ENCODE data around the gene SAV1. TPM values are rescaled to one million over a fixed set of nuclear protein-coding genes. Genes with fewer than 3 reads are reported as not detected.
A peak's percentile ranks its signal among the peaks of the same experiment; 100 is the strongest.
"Not testable (repeated sequence)": the region's sequence is repeated elsewhere in the genome, so short reads cannot be mapped to it uniquely, and the experiment has no call there.

SAV1 gene
- total RNA-seq, 6 experiments from 2014 or later: 23.3 to 32.6 (median 30.5) TPM

- Mint-ChIP-seq H3K4me3 (no peak overlapping the region), H3K4me1 (ENCODE audit: low read depth) (no peaks in the 10 kb centered on the region), H3K27me3 (ENCODE audit: insufficient read depth) (peaks cover 19% of the 10 kb centered on the region), H3K9me3 (no peaks in the 10 kb centered on the region; the same call in 1 of the 2 replicates), H3K36me3 (ENCODE audit: low read depth) (peaks cover 12% of the 10 kb centered on the region; the same call in 1 of the 2 replicates), H3K27ac (no peak overlapping the region)
- DNase-seq: no peak
- TF ChIP-seq CTCF (IDR thresholded peaks at IDR 0.05): no peak
Measured at GRCh38 chr14:50704454-50705010, 36.4 kb upstream of the SAV1 start.

GRCh38 chr14:50697659-50698290, 29.7 kb upstream of the SAV1 start:
- H3K36me3 Mint-ChIP-seq (ENCODE audit: low read depth): peaks cover 16% of the 10 kb centered on the region
- no peak overlapping the region for H3K4me3 Mint-ChIP-seq
- H3K9me3 Mint-ChIP-seq: peaks cover 21% of the 10 kb centered on the region
- TF ChIP-seq CTCF (IDR thresholded peaks at IDR 0.05): no peak
- no peak overlapping the region for H3K27ac Mint-ChIP-seq
- H3K27me3 Mint-ChIP-seq (ENCODE audit: insufficient read depth): peaks cover 30% of the 10 kb centered on the region
- DNase-seq: no peak
- H3K4me1 Mint-ChIP-seq (ENCODE audit: low read depth): no peaks in the 10 kb centered on the region

- H3K4me1 Mint-ChIP-seq (ENCODE audit: low read depth); DNase-seq; H3K27ac Mint-ChIP-seq; H3K27me3 Mint-ChIP-seq (ENCODE audit: insufficient read depth); H3K36me3 Mint-ChIP-seq (ENCODE audit: low read depth); H3K4me3 Mint-ChIP-seq: not testable (repeated sequence)
- H3K9me3 Mint-ChIP-seq: peaks cover 29% of the 10 kb centered on the region
Measured at GRCh38 chr14:50694260-50694659, 26.2 kb upstream of the SAV1 start.

- no peak for DNase-seq
- no peak overlapping the region for H3K27ac Mint-ChIP-seq
- no peak for TF ChIP-seq CTCF (IDR thresholded peaks at IDR 0.05)
- H3K36me3 Mint-ChIP-seq (ENCODE audit: low read depth): no peaks in the 10 kb centered on the region
- peaks cover 1% of the 10 kb centered on the region; the same call in 1 of the 2 replicates for H3K27me3 Mint-ChIP-seq (ENCODE audit: insufficient read depth)
- peaks cover 16% of the 10 kb centered on the region; the same call in 1 of the 2 replicates for H3K9me3 Mint-ChIP-seq
- no peak overlapping the region for H3K4me3 Mint-ChIP-seq
- no peaks in the 10 kb centered on the region for H3K4me1 Mint-ChIP-seq (ENCODE audit: low read depth)
Measured at GRCh38 chr14:50688875-50689274, 20.8 kb upstream of the SAV1 start.

GRCh38 chr14:50679674-50680073, 11.6 kb upstream of the SAV1 start:
- Mint-ChIP-seq H3K4me3 (no peak overlapping the region), H3K4me1 (ENCODE audit: low read depth) (peaks cover 45% of the 10 kb centered on the region), H3K27ac (no peak overlapping the region), H3K36me3 (ENCODE audit: low read depth) (peaks cover 6% of the 10 kb centered on the region; the same call in 1 of the 2 replicates), H3K9me3 (no peaks in the 10 kb centered on the region), H3K27me3 (ENCODE audit: insufficient read depth) (no peaks in the 10 kb centered on the region)
- TF ChIP-seq CTCF (IDR thresholded peaks at IDR 0.05): no peak
- DNase-seq: no peak

GRCh38 chr14:50678163-50678562, 10.1 kb upstream of the SAV1 start:
- no peak for DNase-seq
- H3K36me3 Mint-ChIP-seq (ENCODE audit: low read depth): peaks cover 6% of the 10 kb centered on the region; the same call in 1 of the 2 replicates
- peak overlapping the region; percentile 77 for H3K27ac Mint-ChIP-seq
- peak overlapping the region; percentile 45 for H3K4me3 Mint-ChIP-seq
- no peak for TF ChIP-seq CTCF (IDR thresholded peaks at IDR 0.05)
- peaks cover 52% of the 10 kb centered on the region for H3K4me1 Mint-ChIP-seq (ENCODE audit: low read depth)
- H3K9me3 Mint-ChIP-seq: no peaks in the 10 kb centered on the region
- no peaks in the 10 kb centered on the region for H3K27me3 Mint-ChIP-seq (ENCODE audit: insufficient read depth)

Measured in HFFc6 (cell line).